Raji (cell line): ENCODE data around the gene BMERB1.

Experiments used
- POLR2A ChIP-seq: IDR thresholded peaks from 2 replicates; pipeline ENCODE4 v1.6.1; 2011; ENCODE audit warnings: low read depth, low read length, control low read depth; ENCODE audit not compliant: insufficient read depth

The BMERB1 gene

DNA sequence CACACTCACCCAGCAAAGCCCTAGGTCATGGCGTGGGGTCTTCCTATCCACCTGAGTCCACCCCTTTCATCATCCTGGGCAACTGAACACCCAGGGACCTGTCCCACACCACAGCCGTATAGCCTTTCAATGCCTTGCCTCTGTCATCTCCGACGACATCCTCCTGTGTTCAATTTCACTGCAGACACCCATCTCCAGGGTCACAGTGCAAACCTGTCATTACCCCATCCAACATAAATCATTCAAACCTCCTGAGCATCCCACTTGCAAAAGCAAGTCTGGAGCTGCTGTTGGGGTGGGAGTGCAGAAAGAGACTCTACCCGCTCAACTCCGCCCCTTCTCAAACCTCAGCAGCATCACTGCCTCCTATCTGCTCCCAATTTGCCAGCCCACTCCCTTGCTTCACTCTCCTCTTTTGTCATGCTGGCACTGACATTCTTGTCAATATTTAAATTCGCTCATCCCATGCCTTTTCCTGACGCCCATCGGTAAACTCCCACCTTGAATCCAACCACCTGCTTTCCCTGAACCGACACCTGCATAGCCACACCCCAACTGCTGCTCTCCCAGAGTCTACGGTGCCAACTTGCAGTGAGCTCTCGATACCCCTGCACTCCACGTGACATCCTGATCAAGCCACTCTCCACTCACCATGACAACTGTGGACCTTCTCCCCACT lies 171.6 kb downstream of the BMERB1 start:
- TF ChIP-seq POLR2A: no peak

DNA sequence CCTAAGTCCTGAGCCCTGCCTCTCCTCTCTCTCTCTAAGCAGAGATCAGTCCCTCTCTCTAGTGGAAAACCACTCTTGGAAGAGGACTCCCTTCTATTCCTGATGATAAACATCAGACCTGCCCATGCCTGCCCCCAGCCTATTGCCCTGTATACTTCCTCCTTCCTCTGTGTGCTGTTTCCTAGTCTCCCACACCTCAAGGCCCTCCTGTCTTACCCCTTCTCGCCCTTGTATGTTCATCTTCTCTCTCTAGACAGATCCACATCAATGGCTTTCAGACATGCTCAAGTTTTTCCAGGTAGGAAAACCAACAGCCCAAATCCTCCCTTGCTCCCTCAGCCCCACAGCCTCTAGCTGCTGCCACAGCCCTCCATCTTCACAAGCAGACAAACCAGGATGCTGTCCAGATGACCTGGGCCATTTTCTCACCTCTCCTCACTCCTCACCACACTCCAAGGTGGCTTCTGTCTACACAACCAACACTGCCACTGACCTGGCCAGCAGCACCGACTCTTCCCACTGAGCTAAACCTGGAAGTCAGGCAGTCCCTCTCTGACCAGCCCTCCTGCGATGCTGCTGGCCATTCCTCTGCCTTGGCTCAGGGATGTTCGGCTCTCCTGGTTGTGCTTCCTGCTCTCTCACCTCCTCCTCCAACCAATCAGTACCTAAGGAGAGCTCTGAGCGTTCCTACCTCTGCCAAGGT lies 172.3 kb downstream of the BMERB1 start:
- no peak for TF ChIP-seq POLR2A

DNA sequence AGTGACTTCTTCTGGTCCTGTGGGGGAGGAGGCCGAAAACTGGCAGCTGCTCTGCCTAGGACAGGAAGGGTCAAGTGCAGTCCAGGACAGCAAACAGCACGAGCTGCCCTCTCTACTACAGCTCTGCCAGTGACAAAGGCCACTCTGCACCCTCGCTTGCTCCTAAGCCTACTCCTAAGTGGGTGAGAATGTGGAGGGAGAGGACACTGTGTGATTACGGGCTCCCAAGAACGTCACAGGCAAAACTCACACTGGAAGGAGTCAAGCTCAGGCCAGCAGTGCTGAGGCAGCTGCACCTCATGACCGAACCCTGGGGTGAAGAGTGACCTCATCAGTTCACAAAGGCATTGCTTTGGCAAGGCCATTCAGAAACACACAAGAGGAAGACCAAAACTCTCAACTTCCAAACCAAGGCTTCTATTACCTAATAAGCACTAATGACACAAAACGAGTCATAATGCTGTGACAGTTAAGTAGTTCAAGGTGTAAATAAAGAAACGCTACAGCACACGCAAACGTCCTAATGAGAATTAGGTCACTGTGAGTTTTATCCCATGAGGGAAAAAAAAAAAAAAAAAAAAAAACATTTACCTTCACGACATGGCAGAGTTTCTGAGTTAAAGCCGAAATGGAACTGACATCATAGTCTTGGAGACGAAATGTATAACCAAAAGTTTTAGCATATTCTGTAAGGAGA lies 173.5 kb downstream of the BMERB1 start:
- TF ChIP-seq POLR2A: no peak

DNA sequence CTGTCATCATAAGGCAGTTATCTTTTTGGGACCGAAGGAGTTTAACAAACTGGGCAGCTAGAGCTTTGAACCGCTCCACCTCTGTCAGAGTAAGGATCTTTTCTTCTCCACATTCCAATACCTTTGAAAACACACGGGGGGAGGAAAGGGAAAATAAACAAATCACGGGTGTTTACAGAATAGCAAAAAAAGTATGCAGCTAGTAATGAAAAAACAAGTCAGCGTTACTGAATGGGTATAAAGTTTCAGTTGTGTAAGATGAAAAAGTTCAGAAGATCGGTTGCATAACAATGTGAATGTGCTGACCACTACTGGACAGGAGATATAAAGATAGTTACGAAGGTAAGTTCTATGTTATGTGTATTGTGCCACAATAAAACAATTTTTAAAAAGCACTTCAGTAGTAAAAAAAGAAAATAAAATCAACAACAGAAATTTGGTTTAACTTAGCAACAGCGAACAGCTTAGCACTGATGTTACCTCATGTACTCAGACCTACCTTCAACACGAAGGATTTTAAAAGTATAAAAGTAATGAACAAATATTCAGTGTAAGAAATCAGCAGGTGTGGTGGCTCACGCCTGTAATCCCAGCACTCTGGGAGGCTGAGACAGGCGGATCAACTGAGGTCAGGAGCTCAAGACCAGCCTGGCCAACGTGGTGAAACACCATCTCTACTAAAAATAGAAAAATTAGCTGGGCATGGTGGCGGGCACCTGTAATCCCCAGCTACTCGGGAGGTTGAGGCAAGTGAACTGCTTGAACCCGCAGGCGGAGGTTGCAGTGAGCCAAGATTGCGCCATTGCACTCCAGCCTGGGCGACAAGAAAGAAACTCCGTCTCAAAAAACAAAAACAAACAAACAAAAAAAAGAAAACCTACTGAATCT lies 174.3 kb downstream of the BMERB1 start:
- no peak for TF ChIP-seq POLR2A

DNA sequence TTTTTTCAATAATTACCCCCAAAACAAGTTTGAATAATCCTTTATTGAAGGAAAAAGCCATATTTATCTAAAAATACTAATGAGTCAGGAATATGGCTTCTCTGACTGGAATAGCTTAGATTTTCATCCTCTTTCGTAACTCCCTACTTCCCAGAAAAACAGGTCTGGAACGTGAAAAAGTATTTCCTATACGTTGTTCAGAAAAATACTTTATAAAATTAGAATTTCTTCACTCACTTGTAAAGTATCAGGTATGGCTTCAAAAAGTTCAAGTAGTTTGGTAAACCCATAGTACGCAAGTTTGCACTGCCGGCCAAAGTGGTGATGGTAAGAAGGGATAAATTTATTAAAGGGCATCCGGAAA lies 174.9 kb downstream of the BMERB1 start:
- TF ChIP-seq POLR2A: no peak

DNA sequence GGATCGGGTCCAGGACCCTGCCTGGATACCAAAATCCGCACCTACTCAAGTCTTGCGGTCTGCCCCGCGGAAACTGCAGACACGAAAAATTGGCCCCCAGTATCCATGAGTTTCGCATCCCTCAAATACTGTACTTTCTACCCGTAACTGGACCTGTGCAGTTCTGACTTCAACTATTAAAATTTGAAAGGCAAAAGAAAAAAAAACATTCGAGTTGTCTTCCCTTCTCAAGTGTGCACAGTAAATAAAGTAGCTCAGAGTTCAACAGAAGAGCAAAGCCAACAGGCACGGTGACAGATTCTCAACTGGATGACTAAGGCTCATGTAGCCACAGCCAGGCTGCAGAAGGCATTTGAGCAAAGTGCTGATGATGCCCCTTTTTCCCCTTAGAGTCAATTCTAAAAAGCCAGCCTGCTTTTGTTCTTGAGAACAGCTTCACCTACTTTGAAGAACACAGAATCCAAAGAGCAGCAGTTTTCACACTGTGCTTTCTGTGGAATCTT lies 176.0 kb downstream of the BMERB1 start:
- TF ChIP-seq POLR2A: no peak

DNA sequence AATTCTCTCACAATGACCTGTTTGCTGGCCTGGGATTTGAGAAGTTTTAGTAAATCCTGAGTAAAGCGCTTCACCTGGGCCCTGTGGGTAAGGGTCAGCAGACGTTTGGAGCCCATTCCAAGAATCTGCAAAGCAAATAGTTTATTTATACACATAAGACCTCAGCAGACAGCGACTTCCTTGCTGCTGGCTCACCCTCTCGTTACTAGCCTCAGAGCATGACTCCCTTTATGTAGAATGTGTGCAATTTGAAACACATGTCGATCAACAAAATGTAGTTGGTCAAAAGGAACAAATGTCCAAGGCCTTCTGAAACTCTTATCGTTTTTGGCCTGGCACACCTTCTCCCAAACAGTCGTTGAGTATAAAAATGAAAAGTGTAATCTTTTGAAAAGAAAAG lies 177.2 kb downstream of the BMERB1 start:
- no peak for TF ChIP-seq POLR2A

DNA sequence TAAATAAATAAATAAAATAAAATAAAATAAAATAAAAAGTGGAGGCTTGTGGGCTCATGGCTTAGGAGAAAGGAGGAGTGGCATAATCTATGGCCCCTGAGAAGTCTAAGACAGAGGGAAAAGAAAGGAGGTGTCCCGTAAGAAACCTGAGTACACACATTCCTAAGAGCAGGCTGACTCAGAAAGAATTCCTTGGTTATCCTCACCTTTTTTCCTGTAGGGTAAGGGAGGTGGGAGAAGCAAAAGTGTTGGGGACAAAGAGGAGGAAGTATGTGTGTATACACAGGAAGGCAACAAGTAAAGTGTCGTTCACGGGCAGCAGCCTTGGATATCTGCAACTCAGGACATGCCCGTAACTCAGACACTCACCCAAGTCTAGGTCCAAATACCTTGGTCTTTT lies 179.3 kb downstream of the BMERB1 start:
- no peak for TF ChIP-seq POLR2A

DNA sequence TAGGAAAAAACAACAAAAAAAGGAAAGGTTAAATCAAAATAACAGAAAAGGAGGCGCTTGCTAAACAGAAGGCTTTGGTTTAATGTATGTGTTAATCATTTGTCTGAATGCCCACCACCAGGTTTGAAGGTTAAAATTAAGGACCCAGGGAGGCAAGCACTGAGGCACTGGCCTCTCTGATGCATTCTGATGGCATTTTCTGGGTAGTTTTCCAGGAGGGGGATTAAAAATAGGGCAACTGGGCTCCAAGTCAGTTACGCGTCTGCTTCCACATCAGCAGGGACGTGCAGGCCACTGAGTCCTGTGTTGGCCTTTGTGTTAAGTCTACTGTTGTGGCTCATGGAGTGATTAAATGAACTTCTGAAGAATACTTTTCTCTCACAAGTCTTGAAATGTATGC lies 181.6 kb downstream of the BMERB1 start:
- no peak for TF ChIP-seq POLR2A

DNA sequence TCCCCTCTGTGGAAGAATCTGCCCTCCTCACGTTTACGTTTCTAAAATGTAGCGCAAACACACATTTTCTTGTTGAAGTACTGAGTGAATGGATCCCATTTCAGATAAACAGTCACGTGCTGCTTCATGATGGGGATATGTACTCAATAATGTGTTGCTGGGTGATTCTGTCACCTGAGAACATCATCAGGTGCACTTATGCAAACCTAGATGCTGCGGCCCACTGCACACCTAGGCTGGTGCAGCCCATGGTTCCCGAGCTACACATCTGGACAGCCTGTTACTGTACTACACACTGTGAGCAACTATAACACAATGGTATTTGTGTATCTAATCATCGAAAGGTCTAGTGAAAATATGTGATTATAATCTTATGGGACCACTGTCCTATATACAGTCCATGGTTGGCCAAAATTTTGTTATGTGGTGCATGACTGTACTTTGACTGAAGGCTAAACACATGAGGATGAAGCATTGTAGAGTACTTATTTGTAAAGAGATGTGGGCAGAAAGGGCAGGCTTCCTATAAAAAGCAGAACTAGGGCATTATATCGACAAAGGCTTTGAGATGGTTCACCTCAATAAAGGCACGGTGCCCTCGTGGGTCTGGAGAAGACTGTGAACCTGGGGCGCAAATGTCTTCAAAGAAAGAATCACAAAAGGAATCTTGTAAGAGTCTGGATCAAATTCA lies 182.2 kb downstream of the BMERB1 start:
- no peak for TF ChIP-seq POLR2A

DNA sequence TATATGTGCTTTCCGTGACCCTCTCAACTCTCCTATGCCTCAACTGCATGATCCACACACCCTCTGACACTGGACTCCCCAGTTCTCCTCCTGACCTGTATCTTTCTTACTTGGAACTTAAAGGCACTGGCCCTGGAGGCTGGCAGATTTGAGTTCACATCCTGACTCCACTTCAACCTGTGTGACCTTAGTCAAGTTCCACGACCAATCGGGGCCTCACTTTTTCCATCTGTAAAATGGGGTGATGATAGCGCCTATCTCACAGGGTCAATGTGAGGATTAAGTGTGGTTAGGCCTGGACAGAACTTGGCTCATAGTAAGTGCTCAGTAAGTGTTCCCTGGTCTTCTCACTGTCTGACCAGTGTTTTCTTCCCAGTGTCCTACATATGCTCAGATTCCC lies 183.5 kb downstream of the BMERB1 start:
- TF ChIP-seq POLR2A: no peak

DNA sequence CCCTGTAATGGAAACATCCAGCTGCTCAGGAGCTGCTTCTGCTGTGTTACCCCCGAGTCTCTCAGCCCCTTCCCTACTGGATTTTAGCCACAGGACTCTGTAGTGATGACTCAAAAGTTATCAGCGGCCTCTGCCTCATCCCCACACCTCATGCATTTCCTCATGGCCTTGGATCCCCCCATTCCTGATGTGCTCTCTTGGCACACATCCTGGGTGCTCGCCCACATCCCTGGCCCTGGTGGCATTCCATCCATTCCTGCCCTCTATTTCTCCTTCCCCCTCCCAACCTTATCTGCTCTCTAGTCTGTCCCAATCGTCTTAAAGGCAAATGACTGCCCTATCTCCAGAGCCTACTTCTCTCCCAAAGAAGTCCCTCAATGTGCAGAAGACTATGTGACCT lies 184.0 kb downstream of the BMERB1 start:
- no peak for TF ChIP-seq POLR2A

DNA sequence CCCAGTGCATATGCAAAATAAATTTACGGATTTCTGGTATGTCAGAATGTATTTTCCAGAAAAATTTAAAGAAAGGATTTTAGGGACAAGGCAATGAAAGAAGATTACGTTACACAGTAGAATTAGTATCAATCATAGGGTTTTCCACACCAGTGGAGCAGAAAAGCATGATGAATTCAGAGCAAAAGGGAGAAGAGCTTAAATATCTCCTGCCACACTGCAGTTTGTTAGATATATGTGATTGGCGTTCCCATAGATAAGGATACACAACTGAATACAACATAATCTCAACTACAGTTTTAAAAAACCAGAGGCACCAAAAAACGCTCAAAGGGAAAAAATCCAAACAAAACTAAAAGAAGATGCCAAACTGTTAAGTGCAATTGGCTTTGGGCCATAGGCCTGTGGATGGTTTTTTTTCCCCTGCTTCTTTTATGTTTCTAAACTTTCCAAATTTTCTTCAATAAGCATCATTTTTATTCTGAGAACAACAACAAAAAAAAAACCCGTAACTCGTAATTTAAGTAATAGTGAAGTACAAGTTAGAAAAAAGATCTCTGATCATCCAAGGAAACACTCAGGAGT lies 186.3 kb downstream of the BMERB1 start:
- no peak for TF ChIP-seq POLR2A

DNA sequence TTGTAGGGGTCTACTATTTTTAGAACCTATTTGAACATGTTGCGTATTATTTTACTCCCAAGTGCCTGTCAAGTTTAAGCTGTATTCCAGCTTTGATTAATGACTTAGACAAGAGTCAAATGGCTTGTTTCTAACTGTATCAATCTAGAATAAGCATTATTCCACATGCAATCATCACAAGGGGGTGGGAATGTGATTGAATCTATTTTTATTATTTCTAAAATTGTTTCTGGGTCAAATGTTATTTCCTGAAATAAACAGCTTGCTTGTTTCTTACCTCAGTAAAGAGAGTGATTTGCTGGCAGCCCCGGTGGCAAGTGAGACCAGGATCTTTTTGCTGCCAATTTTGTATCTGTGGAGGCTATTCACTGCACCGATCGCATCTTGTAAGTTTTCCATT lies 187.1 kb downstream of the BMERB1 start:
- TF ChIP-seq POLR2A: no peak

DNA sequence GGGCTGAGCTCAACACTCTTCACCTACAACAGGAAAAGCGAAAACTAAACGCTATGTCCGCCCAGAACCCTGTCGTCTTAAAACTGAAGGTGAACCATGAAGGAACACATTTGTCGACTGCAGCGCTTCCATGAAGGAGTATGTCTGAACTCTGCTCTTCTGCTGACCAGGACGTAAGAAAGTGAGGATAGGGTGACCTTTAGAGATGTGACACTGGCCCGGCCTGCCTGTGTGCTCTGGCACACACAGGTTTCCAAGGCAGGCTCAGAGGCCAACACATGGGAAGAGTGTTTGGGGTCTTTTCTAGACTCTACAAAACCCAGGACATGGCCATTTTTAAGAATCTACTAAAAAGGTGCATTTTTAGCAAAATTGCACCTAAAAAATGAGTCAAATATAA lies 187.5 kb downstream of the BMERB1 start:
- no peak for TF ChIP-seq POLR2A
